HG03442 (cell line): ENCODE data around the gene TMCO1.
A peak's percentile ranks its signal among the peaks of the same experiment; 100 is the strongest.
"Not testable (repeated sequence)": the region's sequence is repeated elsewhere in the genome, so short reads cannot be mapped to it uniquely, and the experiment has no call there.

Experiments used
- ATAC-seq: cut with Tn5 transposase; IDR thresholded peaks from one replicate; pipeline ENCODE4 v1.9.1; 2021; ENCODE audit warnings: mild to moderate bottlenecking, moderate library complexity; ENCODE audit not compliant: unreplicated experiment

TMCO1 gene

DNA sequence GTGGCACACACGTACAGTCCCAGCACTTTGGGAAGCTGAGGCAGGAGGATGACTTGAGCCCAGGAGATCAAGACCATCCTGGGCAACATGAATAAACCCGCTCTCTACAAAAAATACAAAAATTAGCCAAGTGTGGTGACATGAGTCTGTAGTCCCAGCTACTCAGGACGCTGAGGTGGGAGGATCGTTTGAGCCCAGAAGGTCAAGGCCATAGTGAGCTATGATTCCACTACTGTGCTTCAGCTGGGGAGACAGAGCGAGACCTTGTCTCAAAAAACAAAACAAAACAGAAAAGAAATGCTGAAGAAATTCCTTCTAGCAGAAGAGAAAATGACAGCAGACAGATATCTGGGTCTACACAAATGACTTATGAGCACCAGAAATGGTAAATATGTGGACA is 80.6 kb downstream of the TMCO1 start:
- no peak for ATAC-seq

- ATAC-seq = peak; percentile 36
Measured at GRCh38 chr1:165686971-165687433, 81.7 kb downstream of the TMCO1 start.

DNA sequence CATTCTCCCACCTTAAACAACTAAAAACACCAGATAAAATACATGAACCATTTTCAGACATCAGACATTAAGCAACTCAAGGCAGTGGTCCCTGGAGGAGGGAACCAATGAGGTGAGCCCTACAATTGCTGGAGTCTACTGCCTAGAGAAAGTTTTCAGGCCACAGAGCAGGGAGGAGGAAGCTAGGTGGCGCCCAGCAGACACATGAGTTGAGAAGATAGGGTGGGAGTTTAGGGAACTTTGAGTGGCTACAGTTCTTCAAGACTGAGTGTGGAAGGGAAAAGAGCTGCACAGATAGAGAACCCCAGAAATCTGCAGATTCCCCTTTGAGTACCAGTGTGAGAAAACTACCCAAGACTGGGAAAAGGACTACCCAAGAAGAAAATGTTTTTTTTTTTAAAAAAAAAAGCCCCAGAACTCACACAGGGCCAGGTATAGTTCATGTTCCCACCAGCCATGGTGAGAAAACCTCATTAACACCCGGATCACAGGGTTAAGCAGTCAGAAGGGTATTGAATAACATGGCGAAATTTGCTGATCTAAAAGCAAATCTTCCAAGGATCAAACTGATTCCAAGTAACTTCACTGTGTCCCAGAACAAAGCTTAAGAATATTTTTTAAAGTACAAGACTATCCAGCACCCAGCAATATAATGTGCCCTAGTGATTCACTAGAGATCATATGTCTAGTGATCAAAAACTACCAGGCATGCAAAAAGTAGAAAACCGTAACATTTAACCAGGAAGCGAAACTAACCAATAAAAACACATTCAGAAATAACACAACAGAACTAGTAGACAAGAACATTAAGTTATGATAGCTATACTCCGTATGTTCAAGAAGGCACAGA is 82.3 kb downstream of the TMCO1 start:
- ATAC-seq = peak; percentile 69

- ATAC-seq = no peak
Measured at GRCh38 chr1:165683848-165684485, 84.7 kb downstream of the TMCO1 start.

DNA sequence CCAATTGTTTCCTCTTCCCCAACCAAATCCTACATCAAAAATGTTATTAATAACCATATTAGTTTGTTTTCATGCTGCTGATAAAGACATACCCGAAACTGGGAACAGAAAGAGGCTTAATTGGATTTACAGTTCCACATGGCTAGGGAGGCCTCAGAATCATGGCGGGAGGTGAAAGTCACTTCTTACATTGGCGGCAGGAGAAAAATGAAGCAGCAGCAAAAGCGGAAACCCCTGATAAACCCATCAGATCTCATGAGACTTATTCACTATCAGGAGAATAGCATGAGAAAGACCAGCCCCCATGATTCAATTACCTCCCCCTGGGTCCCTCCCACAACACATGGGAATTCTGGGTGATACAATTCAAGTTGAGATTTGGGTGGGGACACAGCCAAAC is 87.9 kb downstream of the TMCO1 start:
- not testable (repeated sequence) for ATAC-seq

GRCh38 chr1:165680303-165680702 is 88.4 kb downstream of the TMCO1 start:
- ATAC-seq = no peak

DNA sequence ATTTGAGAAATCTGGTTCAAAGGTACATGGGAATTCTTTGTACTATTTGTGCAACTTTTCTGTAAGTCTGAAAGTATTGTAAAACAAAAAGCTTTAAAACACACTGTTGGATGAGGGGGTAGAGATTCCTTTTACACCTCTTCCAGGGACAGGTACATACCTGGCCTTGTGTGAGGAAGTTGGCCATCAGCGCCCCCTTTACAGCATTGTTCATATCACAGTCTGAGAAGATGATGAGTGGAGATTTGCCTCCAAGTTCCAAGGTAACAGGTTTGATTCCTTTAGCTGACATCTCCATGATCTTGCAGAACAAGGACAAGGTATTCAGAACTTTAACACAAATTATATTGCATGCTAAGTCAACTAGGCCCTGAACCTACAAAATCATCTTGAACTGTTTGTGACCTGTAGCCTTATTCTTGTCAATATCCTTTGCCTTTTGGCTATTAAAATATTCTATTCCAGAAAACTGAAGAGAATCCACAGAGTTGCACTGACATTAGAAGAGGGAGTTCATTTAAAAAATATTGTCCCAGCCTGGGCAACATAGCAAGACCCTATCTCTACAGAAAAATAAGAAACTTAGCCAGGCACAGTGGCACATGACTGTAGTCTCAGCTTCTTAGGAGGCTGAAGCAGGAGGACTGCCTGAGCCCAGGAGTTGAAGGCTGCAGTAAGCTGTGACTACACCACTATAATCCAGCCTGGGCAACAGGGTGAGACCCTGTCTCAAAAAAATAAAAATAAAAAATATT is 89.2 kb downstream of the TMCO1 start:
- ATAC-seq = no peak

GRCh38 chr1:165678509-165678908 is 90.2 kb downstream of the TMCO1 start:
- ATAC-seq = no peak
